ENCODE data around the gene CBY3. TPM values are rescaled to one million over a fixed set of nuclear protein-coding genes. Genes with fewer than 3 reads are reported as not detected.
A peak's percentile ranks its signal among the peaks of the same experiment; 100 is the strongest.
"Not testable (repeated sequence)": the region's sequence is repeated elsewhere in the genome, so short reads cannot be mapped to it uniquely, and the experiment has no call there.

Gene CBY3
- total RNA-seq, 1 donor from 2014 or later = not detected

- DNase-seq (ENCODE audit: low spot score in 2 of 2) (peak; percentile 90 to 94), FAIRE-seq (no peak)
These were observed 2.4 kb downstream of the CBY3 start for GRCh38 chr5:179678223-179679013.

GRCh38 chr5:179668391-179668790 lies 12.4 kb downstream of the CBY3 start:
- FAIRE-seq = no peak
- DNase-seq (ENCODE audit: low spot score in 2 of 2) = peak in 1 of 2 donors; percentile 38

- DNase-seq (ENCODE audit: low spot score in 2 of 2); FAIRE-seq: not testable (repeated sequence)
These were observed 19.2 kb downstream of the CBY3 start for GRCh38 chr5:179661647-179662046.

GRCh38 chr5:179658179-179658856 lies 22.5 kb downstream of the CBY3 start:
- DNase-seq (ENCODE audit: low spot score in 2 of 2) = peak in 1 of 2 donors; percentile 24
- FAIRE-seq = not testable (repeated sequence)

GRCh38 chr5:179657302-179658178 lies 23.3 kb downstream of the CBY3 start:
- not testable (repeated sequence) for FAIRE-seq; DNase-seq (ENCODE audit: low spot score in 2 of 2)

- not testable (repeated sequence) for FAIRE-seq; DNase-seq (ENCODE audit: low spot score in 2 of 2)
These were observed 27.7 kb downstream of the CBY3 start for GRCh38 chr5:179653135-179653534.

GRCh38 chr5:179650245-179650644 lies 30.6 kb downstream of the CBY3 start:
- DNase-seq (ENCODE audit: low spot score in 2 of 2); FAIRE-seq: not testable (repeated sequence)

- not testable (repeated sequence) for FAIRE-seq; DNase-seq (ENCODE audit: low spot score in 2 of 2)
These were observed 31.6 kb downstream of the CBY3 start for GRCh38 chr5:179649166-179649703.

GRCh38 chr5:179648410-179648809 lies 32.4 kb downstream of the CBY3 start:
- DNase-seq (ENCODE audit: low spot score in 2 of 2) (no peak), FAIRE-seq (no peak)

GRCh38 chr5:179644766-179645165 lies 36.1 kb downstream of the CBY3 start:
- FAIRE-seq; DNase-seq (ENCODE audit: low spot score in 2 of 2): not testable (repeated sequence)

- FAIRE-seq; DNase-seq (ENCODE audit: low spot score in 2 of 2): not testable (repeated sequence)
These were observed 37.5 kb downstream of the CBY3 start for GRCh38 chr5:179643141-179643920.

- FAIRE-seq; DNase-seq (ENCODE audit: low spot score in 2 of 2): not testable (repeated sequence)
These were observed 38.2 kb downstream of the CBY3 start for GRCh38 chr5:179642626-179643025.

- not testable (repeated sequence) for FAIRE-seq; DNase-seq (ENCODE audit: low spot score in 2 of 2)
These were observed 39.1 kb downstream of the CBY3 start for GRCh38 chr5:179641745-179642144.

GRCh38 chr5:179639296-179639695 lies 41.5 kb downstream of the CBY3 start:
- not testable (repeated sequence) for DNase-seq (ENCODE audit: low spot score in 2 of 2); FAIRE-seq

- not testable (repeated sequence) for DNase-seq (ENCODE audit: low spot score in 2 of 2); FAIRE-seq
These were observed 46.3 kb downstream of the CBY3 start for GRCh38 chr5:179634370-179635172.

GRCh38 chr5:179633501-179634369 lies 47.1 kb downstream of the CBY3 start:
- not testable (repeated sequence) for FAIRE-seq

More at GRCh38 chr5:179633501-179634369, 47.1 kb downstream of the CBY3 start:
- DNase-seq (ENCODE audit: low spot score in 2 of 2) = not testable (repeated sequence)
